C4-2B (cell line): ENCODE data around the gene CD209.

Experiments used
- CTCF ChIP-seq: fragments of 450-650 bp; conservative IDR thresholded peaks from 2 replicates; pipeline ENCODE4 v1.5.1; 2017; ENCODE audit warnings: mild to moderate bottlenecking
- ZFX ChIP-seq: fragments of 450-650 bp; IDR thresholded peaks from 2 replicates; pipeline ENCODE4 v1.6.1; 2017

- no peak for TF ChIP-seq CTCF
- no peak for TF ChIP-seq ZFX
These were observed 4.3 kb downstream of the CD209 start for GRCh38 chr19:7742991-7743390.
